SK-N-SH (cell line): ENCODE data around the gene ANO6.

Source experiments
- CHD2 ChIP-seq: fragments of 150-350 bp; IDR thresholded peaks from 2 replicates; pipeline ENCODE4 v1.6.1; 2018; ENCODE audit warnings: low read length; ENCODE audit not compliant: partially characterized antibody
- CTCF ChIP-seq: fragments of 200-600 bp; sonication (generic); IDR thresholded peaks from 2 replicates; pipeline ENCODE4 v1.6.1; 2017; ENCODE audit warnings: antibody characterized with exemption, mild to moderate bottlenecking, moderate library complexity
- ELF1 ChIP-seq: IDR thresholded peaks from 2 replicates; pipeline ENCODE4 v1.4.0; 2012
- EP300 ChIP-seq, 2 experiments: IDR thresholded peaks; 2 replicates each; pipeline versions ENCODE4 v1.4.0 to v1.6.1; 2012; ENCODE audit warnings: borderline replicate concordance in 1 of 2, low read depth in 1 of 2, low read length in 1 of 2
- EZH2phosphoT487 ChIP-seq: fragments of 200-600 bp; sonication (generic); IDR thresholded peaks from 2 replicates; pipeline ENCODE4 v1.6.1; 2017; ENCODE audit warnings: low read depth, mixed run types, mild to moderate bottlenecking, antibody characterized with exemption, moderate library complexity, borderline replicate concordance
- MAX ChIP-seq: IDR thresholded peaks from 2 replicates; pipeline ENCODE4 v1.4.0; 2012; ENCODE audit warnings: low read depth
- MXI1 ChIP-seq: IDR thresholded peaks from 2 replicates; pipeline ENCODE4 v1.6.1; 2012; ENCODE audit warnings: mild to moderate bottlenecking, low read depth, low read length, improper control_type of control experiment
- REST ChIP-seq: IDR thresholded peaks from 2 replicates; pipeline ENCODE4 v1.6.1; 2012; ENCODE audit warnings: mild to moderate bottlenecking, low read depth, low read length, moderate library complexity
- SIN3A ChIP-seq: IDR thresholded peaks from 2 replicates; pipeline ENCODE4 v1.6.1; 2012; ENCODE audit warnings: low read depth, mild to moderate bottlenecking, low read length, moderate library complexity, borderline replicate concordance
- SMC3 ChIP-seq: IDR thresholded peaks from 2 replicates; pipeline ENCODE4 v1.6.1; 2012; ENCODE audit warnings: low read depth, low read length, improper control_type of control experiment

GRCh38 chr12:45276154-45276755 lies 60.4 kb downstream of the ANO6 start:
- TF ChIP-seq ELF1 (no peak), MXI1 (no peak), REST (no peak), CTCF (no peak), SMC3 (no peak), CHD2 (no peak), EZH2phosphoT487 (no peak), MAX (no peak), EP300 (IDR thresholded peaks at IDR 0.05; ENCODE audit: borderline replicate concordance in 1 of 2, low read depth in 1 of 2, low read length in 1 of 2) (no peak), SIN3A (no peak)
